Limb (tissue), 2 donors: ENCODE results near the gene MPZ.
"Not testable (repeated sequence)": the region's sequence is repeated elsewhere in the genome, so short reads cannot be mapped to it uniquely, and the experiment has no call there.

Source experiments
- DNase-seq, 2 donors: peaks; one replicate each; pipeline ENCODE4 v3.0.0-alpha.2; 2016; ENCODE audit errors: extremely low spot score in 2 of 2

Gene MPZ

DNA sequence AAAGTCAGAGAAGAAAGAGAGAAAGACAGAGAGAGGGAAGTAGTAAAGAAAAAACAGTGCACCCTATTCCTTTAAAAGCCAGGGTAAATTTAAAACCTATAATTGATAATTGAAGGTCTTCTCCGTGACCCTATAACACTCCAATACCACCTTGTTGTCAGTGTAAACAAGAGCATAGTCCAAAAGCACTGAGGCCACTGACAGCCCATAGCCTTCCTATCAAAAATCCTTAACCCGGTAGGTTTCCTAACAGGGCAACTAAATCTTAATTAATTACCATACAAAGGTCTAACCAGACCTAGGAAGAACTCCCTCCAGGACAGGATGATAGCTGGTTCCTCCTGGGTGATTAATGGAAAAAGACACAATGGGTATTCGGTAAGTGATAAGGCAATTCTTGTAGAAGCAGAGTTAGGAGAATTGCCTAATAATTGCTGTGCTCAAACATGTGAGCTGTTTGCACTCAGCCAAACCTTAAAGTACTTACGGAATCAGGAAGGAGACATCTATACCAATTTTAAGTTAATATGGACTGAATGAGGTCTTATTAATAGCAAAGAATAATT is 53.7 kb downstream of the MPZ start:
- DNase-seq: not testable (repeated sequence)

DNA sequence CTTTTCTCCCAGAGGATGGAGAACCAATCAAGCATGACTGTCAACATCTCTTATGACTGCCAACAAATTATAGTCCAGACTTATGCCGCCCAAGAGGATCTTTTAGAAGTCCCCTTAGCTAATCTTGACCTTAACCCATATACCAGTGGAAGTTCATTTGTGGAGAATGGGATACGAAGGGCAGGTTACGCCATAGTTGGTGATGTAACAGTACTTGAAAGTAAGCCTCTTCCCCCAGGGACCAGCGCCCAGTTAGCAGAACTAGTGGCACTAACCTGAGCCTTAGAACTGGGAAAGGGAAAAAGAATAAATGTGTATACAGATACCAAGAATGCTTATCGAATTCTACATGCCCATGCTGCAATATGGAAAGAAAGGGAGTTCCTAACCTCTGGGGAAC is 54.5 kb downstream of the MPZ start:
- DNase-seq: not testable (repeated sequence)
